Naive thymus-derived CD4-positive, alpha-beta T cell (primary cell): ENCODE measurements around the gene EGFLAM. TPM values are rescaled to one million over a fixed set of nuclear protein-coding genes. Genes with fewer than 3 reads are reported as not detected.

ENCODE experiments used
- ATAC-seq: fragments of 150-1000 bp; cut with Tn5 transposase; 2 replicates; pipeline ENCODE4 v1.10.0; 2021; ENCODE audit warnings: mild to moderate bottlenecking, moderate library complexity
- CTCF ChIA-PET: fragments of 350-600 bp; sonication (Branson Sonifier 250); formaldehyde crosslinking; loops from one replicate; lab custom pipeline; 2021; ENCODE audit warnings: antibody characterized with exemption; lab: Charles Lee
- POLR2A ChIA-PET: fragments of 350-600 bp; sonication (Branson Sonifier 250); formaldehyde crosslinking; loops from one replicate; lab custom pipeline; 2021; ENCODE audit warnings: antibody characterized with exemption, inconsistent platforms; lab: Charles Lee
- DNase-seq, 9 donors: peaks; one replicate each; pipeline versions ENCODE4 v3.0.0 to v3.0.0-alpha.2; 2020 to 2022; ENCODE audit warnings: mixed read lengths in 1 of 9
- H3K27ac ChIP-seq: one replicate; pipeline ENCODE4 v1.7.0; 2013; ENCODE audit warnings: mild to moderate bottlenecking, low read depth, low read length, moderate library complexity
- H3K27me3 ChIP-seq, 2 donors: one replicate each; pipeline ENCODE4 v1.7.0; 2013; ENCODE audit warnings: low read length in 2 of 2, mild to moderate bottlenecking in 2 of 2, moderate library complexity in 2 of 2; ENCODE audit not compliant: control insufficient read depth in 2 of 2, insufficient read depth in 2 of 2
- H3K36me3 ChIP-seq, 3 experiments: 1 replicate in 2 of 3; 2 replicates in 1 of 3; pipeline ENCODE4 v1.7.0; 2013; ENCODE audit warnings: low read length in 3 of 3, mild to moderate bottlenecking in 3 of 3, moderate library complexity in 1 of 3; ENCODE audit not compliant: insufficient read depth in 3 of 3, control insufficient read depth in 2 of 3
- H3K4me1 ChIP-seq, 2 donors: one replicate each; pipeline ENCODE4 v1.7.0; 2013; ENCODE audit warnings: low read length in 2 of 2, mild to moderate bottlenecking in 2 of 2, moderate library complexity in 1 of 2; ENCODE audit not compliant: control insufficient read depth in 2 of 2, insufficient read depth in 2 of 2
- H3K4me3 ChIP-seq: 2 replicates; pipeline ENCODE4 v1.7.0; 2013; ENCODE audit warnings: mild to moderate bottlenecking, low read length
- H3K9me3 ChIP-seq, 3 experiments: 1 replicate in 2 of 3; 2 replicates in 1 of 3; pipeline ENCODE4 v1.7.0; 2013; ENCODE audit warnings: low read length in 3 of 3; ENCODE audit not compliant: control insufficient read depth in 2 of 3
- H3K27ac Mint-ChIP-seq, 9 donors: one replicate each; pipeline ENCODE4 v1.8.0; 2020 to 2022; ENCODE audit warnings: mixed read lengths in 9 of 9, mild to moderate bottlenecking in 8 of 9, moderate library complexity in 5 of 9, inconsistent platforms in 2 of 9
- H3K27me3 Mint-ChIP-seq, 5 donors: one replicate each; pipeline ENCODE4 v1.8.0; 2021 to 2022; ENCODE audit warnings: mixed read lengths in 5 of 5, mild to moderate bottlenecking in 1 of 5
- H3K36me3 Mint-ChIP-seq, 5 donors: one replicate each; pipeline ENCODE4 v1.8.0; 2020 to 2022; ENCODE audit warnings: mixed read lengths in 5 of 5, mild to moderate bottlenecking in 3 of 5, inconsistent platforms in 1 of 5
- H3K4me1 Mint-ChIP-seq, 7 donors: one replicate each; pipeline ENCODE4 v1.8.0; 2020 to 2022; ENCODE audit warnings: mixed read lengths in 7 of 7, mild to moderate bottlenecking in 3 of 7, inconsistent platforms in 1 of 7
- H3K4me3 Mint-ChIP-seq, 10 donors: one replicate each; pipeline ENCODE4 v1.8.0; 2020 to 2022; ENCODE audit warnings: mild to moderate bottlenecking in 10 of 10, mixed read lengths in 10 of 10, moderate library complexity in 6 of 10, inconsistent platforms in 2 of 10
- H3K9me3 Mint-ChIP-seq, 11 donors: one replicate each; pipeline ENCODE4 v1.8.0; 2020 to 2022; ENCODE audit warnings: mixed read lengths in 11 of 11, mild to moderate bottlenecking in 4 of 11, inconsistent platforms in 1 of 11, moderate library complexity in 1 of 11
- intact Hi-C, 2 donors: fragments of 100-400 bp; cut with micrococcal nuclease; formaldehyde crosslinking; loops; one replicate each; pipeline ENCODE4 v1.15.1; 2023
- polyA plus RNA-seq, 2 donors: library from polyadenylated mRNA; unstranded; fragments of 300-500 nt; fragmentation: Illumina TruSeq; gene quantifications; one replicate each; pipeline ENCODE4 v1.2.3, GENCODE V29; 2021
- total RNA-seq, 6 experiments: library from RNA in 5 of 6; stranded (reverse) in 5 of 6; gene quantifications; 1 replicate in 5 of 6; 2 replicates in 1 of 6; pipeline ENCODE4 v1.2.3 and lab custom pipeline; 2021 to 2026

The EGFLAM gene
- total and polyA plus RNA-seq, 7 experiments from 2014 or later = not detected

- H3K36me3 ChIP-seq = no peaks in the 10 kb centered on the region
- H3K9me3 ChIP-seq = no peaks in the 10 kb centered on the region
- H3K4me1 ChIP-seq = no peaks in the 10 kb centered on the region
- ATAC-seq = no peak
- H3K27me3 ChIP-seq = no peaks in the 10 kb centered on the region
- Mint-ChIP-seq H3K9me3 (peaks cover 0 to 5% (median 0%) of the 10 kb centered on the region in 11 donors), H3K4me1 (no peaks in the 10 kb centered on the region), H3K27ac (no peak overlapping the region), H3K27me3 (peaks cover 0 to 13% (median 6%) of the 10 kb centered on the region in 5 donors), H3K4me3 (no peak overlapping the region), H3K36me3 (no peaks in the 10 kb centered on the region)
- no peak overlapping the region for H3K4me3 ChIP-seq
- no peak overlapping the region for H3K27ac ChIP-seq
- ChIA-PET CTCF (no interaction called here), POLR2A (no interaction called here)
- intact Hi-C loops = no loop called here
- DNase-seq = no peak
These were observed 58.3 kb downstream of the EGFLAM start for GRCh38 chr5:38316544-38317224.

GRCh38 chr5:38317868-38318267 lies 59.5 kb downstream of the EGFLAM start:
- peaks cover 0 to 5% (median 0%) of the 10 kb centered on the region in 11 donors for H3K9me3 Mint-ChIP-seq
- CTCF ChIA-PET = no interaction called here

GRCh38 chr5:38319491-38319890 lies 61.1 kb downstream of the EGFLAM start:
- H3K4me1 ChIP-seq = no peaks in the 10 kb centered on the region
- H3K36me3 ChIP-seq = no peaks in the 10 kb centered on the region
- H3K27me3 Mint-ChIP-seq = peaks cover 2 to 17% (median 6%) of the 10 kb centered on the region in 5 donors
- no peaks in the 10 kb centered on the region for H3K36me3 Mint-ChIP-seq
- H3K4me3 ChIP-seq = no peak overlapping the region
- ATAC-seq (no peak), DNase-seq (no peak)
- H3K9me3 Mint-ChIP-seq = peaks cover 0 to 5% (median 0%) of the 10 kb centered on the region in 11 donors
- H3K27me3 ChIP-seq = no peaks in the 10 kb centered on the region
- ChIA-PET CTCF (no interaction called here), POLR2A (no interaction called here)
- H3K4me3 Mint-ChIP-seq = no peak overlapping the region
- no peak overlapping the region for H3K27ac Mint-ChIP-seq
- no peaks in the 10 kb centered on the region for H3K9me3 ChIP-seq
- H3K27ac ChIP-seq = no peak overlapping the region
- H3K4me1 Mint-ChIP-seq = no peaks in the 10 kb centered on the region
- intact Hi-C loops = no loop called here

More at GRCh38 chr5:38317868-38318267, 59.5 kb downstream of the EGFLAM start:
- H3K4me1 ChIP-seq = no peaks in the 10 kb centered on the region
- Mint-ChIP-seq H3K27ac (no peak overlapping the region), H3K27me3 (peaks cover 0 to 14% (median 6%) of the 10 kb centered on the region in 5 donors), H3K4me3 (no peak overlapping the region), H3K36me3 (no peaks in the 10 kb centered on the region), H3K4me1 (no peaks in the 10 kb centered on the region)
- no peaks in the 10 kb centered on the region for H3K27me3 ChIP-seq
- ATAC-seq (no peak), DNase-seq (no peak)
- no peaks in the 10 kb centered on the region for H3K9me3 ChIP-seq
- H3K4me3 ChIP-seq = no peak overlapping the region
- POLR2A ChIA-PET = no interaction called here
- no peak overlapping the region for H3K27ac ChIP-seq
- intact Hi-C loops = no loop called here
- H3K36me3 ChIP-seq = no peaks in the 10 kb centered on the region

GRCh38 chr5:38321978-38322377 lies 63.6 kb downstream of the EGFLAM start:
- Mint-ChIP-seq H3K36me3 (no peaks in the 10 kb centered on the region), H3K4me3 (no peak overlapping the region), H3K27me3 (peaks cover 0 to 20% (median 2%) of the 10 kb centered on the region in 5 donors), H3K27ac (no peak overlapping the region), H3K4me1 (peaks cover 0 to under 1% (median 0%) of the 10 kb centered on the region in 7 donors), H3K9me3 (peaks cover 0 to 5% (median 0%) of the 10 kb centered on the region in 11 donors)
- CTCF ChIA-PET = no interaction called here
- Histone ChIP-seq H3K4me3 (no peak overlapping the region), H3K27me3 (no peaks in the 10 kb centered on the region), H3K36me3 (no peaks in the 10 kb centered on the region), H3K4me1 (no peaks in the 10 kb centered on the region), H3K27ac (no peak overlapping the region), H3K9me3 (no peaks in the 10 kb centered on the region)
- ATAC-seq = no peak
- POLR2A ChIA-PET = no interaction called here
- intact Hi-C loops = no loop called here
- DNase-seq = no peak

- Mint-ChIP-seq H3K4me3 (no peak overlapping the region), H3K36me3 (no peaks in the 10 kb centered on the region), H3K27me3 (peaks cover 0 to 14% (median 2%) of the 10 kb centered on the region in 5 donors), H3K27ac (no peak overlapping the region), H3K9me3 (peaks cover 0 to 5% (median 0%) of the 10 kb centered on the region in 11 donors), H3K4me1 (peaks cover 0 to 8% (median 0%) of the 10 kb centered on the region in 7 donors)
- POLR2A ChIA-PET = no interaction called here
- no peaks in the 10 kb centered on the region for H3K36me3 ChIP-seq
- H3K27ac ChIP-seq = no peak overlapping the region
- CTCF ChIA-PET = no interaction called here
- no peaks in the 10 kb centered on the region for H3K4me1 ChIP-seq
- DNase-seq = no peak
- ATAC-seq = no peak
- no peaks in the 10 kb centered on the region for H3K27me3 ChIP-seq
- no peak overlapping the region for H3K4me3 ChIP-seq
- intact Hi-C loops = no loop called here
- no peaks in the 10 kb centered on the region for H3K9me3 ChIP-seq
These were observed 65.4 kb downstream of the EGFLAM start for GRCh38 chr5:38323645-38324295.

GRCh38 chr5:38329132-38329715 lies 70.9 kb downstream of the EGFLAM start:
- ChIA-PET CTCF (no interaction called here), POLR2A (no interaction called here)
- Histone ChIP-seq H3K9me3 (no peaks in the 10 kb centered on the region), H3K27me3 (no peaks in the 10 kb centered on the region), H3K4me3 (no peak overlapping the region), H3K36me3 (no peaks in the 10 kb centered on the region), H3K4me1 (no peaks in the 10 kb centered on the region), H3K27ac (no peak overlapping the region)
- Mint-ChIP-seq H3K4me1 (peaks cover 0 to 8% (median 0%) of the 10 kb centered on the region in 7 donors), H3K27ac (no peak overlapping the region), H3K9me3 (peaks cover 0 to 15% (median 4%) of the 10 kb centered on the region in 11 donors), H3K4me3 (no peak overlapping the region), H3K27me3 (peaks cover 0 to 5% (median 0%) of the 10 kb centered on the region in 5 donors), H3K36me3 (peaks cover 0 to 4% (median 0%) of the 10 kb centered on the region in 5 donors)
- ATAC-seq = no peak
- intact Hi-C loops = no loop called here
- DNase-seq = no peak
